ENCODE measurements around the gene PDE4C.

The PDE4C gene

GRCh38 chr19:18202778-18203407 lies 23.3 kb downstream of the PDE4C start:
- Histone ChIP-seq H3K4me1 (ENCODE audit: low read depth, poor library complexity, severe bottlenecking) (peaks cover 8% of the 10 kb centered on the region), H3K4me3 (IDR thresholded peaks at IDR 0.05; ENCODE audit: insufficient read depth, low read depth, low read length) (no peak overlapping the region), H3K9ac (peak overlapping the region; percentile 49; the same call in 1 of the 2 replicates), H3K27me3 (ENCODE audit: insufficient read depth, low read depth) (peaks cover 12% of the 10 kb centered on the region), H3K4me2 (peak overlapping the region; percentile 91), H3K36me3 (ENCODE audit: insufficient read depth) (no peaks in the 10 kb centered on the region), H2AFZ (ENCODE audit: low read depth) (peak overlapping the region; percentile 76), H4K20me1 (ENCODE audit: insufficient read depth) (no peaks in the 10 kb centered on the region), H3K79me2 (ENCODE audit: insufficient read depth, low read depth) (no peaks in the 10 kb centered on the region; the same call in 1 of the 2 replicates), H3K27ac (peak overlapping the region; percentile 26; the same call in 1 of the 2 replicates)
- TF ChIP-seq CTCF (conservative IDR thresholded peaks at IDR 0.05; ENCODE audit: low read depth, low read length): peak; percentile 33; the same call in 1 of the 2 replicates

- H3K27ac ChIP-seq: no peak overlapping the region
- H3K4me1 ChIP-seq (ENCODE audit: low read depth, poor library complexity, severe bottlenecking): peaks cover 8% of the 10 kb centered on the region
- peaks cover 9% of the 10 kb centered on the region for H3K27me3 ChIP-seq (ENCODE audit: insufficient read depth, low read depth)
- no peak overlapping the region for H3K4me3 ChIP-seq (IDR thresholded peaks at IDR 0.05; ENCODE audit: insufficient read depth, low read depth, low read length)
- no peaks in the 10 kb centered on the region; the same call in 1 of the 2 replicates for H3K79me2 ChIP-seq (ENCODE audit: insufficient read depth, low read depth)
- H3K36me3 ChIP-seq (ENCODE audit: insufficient read depth): no peaks in the 10 kb centered on the region
- H4K20me1 ChIP-seq (ENCODE audit: insufficient read depth): no peaks in the 10 kb centered on the region
- TF ChIP-seq CTCF (conservative IDR thresholded peaks at IDR 0.05; ENCODE audit: low read depth, low read length): no peak
- no peak overlapping the region for H2AFZ ChIP-seq (ENCODE audit: low read depth)
- no peak overlapping the region for H3K4me2 ChIP-seq
- H3K9ac ChIP-seq: no peak overlapping the region
These were observed 23.9 kb downstream of the PDE4C start for GRCh38 chr19:18202397-18202777.

GRCh38 chr19:18198374-18198773 lies 27.9 kb downstream of the PDE4C start:
- Histone ChIP-seq H3K36me3 (ENCODE audit: insufficient read depth) (no peaks in the 10 kb centered on the region), H3K4me3 (IDR thresholded peaks at IDR 0.05; ENCODE audit: insufficient read depth, low read depth, low read length) (no peak overlapping the region), H3K27me3 (ENCODE audit: insufficient read depth, low read depth) (peaks cover 3% of the 10 kb centered on the region; the same call in 1 of the 2 replicates), H3K4me2 (no peak overlapping the region), H3K9ac (no peak overlapping the region), H4K20me1 (ENCODE audit: insufficient read depth) (no peaks in the 10 kb centered on the region), H3K79me2 (ENCODE audit: insufficient read depth, low read depth) (no peaks in the 10 kb centered on the region; the same call in 1 of the 2 replicates), H3K4me1 (ENCODE audit: low read depth, poor library complexity, severe bottlenecking) (peaks cover 4% of the 10 kb centered on the region), H3K27ac (no peak overlapping the region), H2AFZ (ENCODE audit: low read depth) (no peak overlapping the region)
- TF ChIP-seq CTCF (conservative IDR thresholded peaks at IDR 0.05; ENCODE audit: low read depth, low read length): no peak

GRCh38 chr19:18197941-18198340 lies 28.3 kb downstream of the PDE4C start:
- Histone ChIP-seq H3K4me2 (no peak overlapping the region), H2AFZ (ENCODE audit: low read depth) (no peak overlapping the region), H3K4me3 (IDR thresholded peaks at IDR 0.05; ENCODE audit: insufficient read depth, low read depth, low read length) (no peak overlapping the region), H3K79me2 (ENCODE audit: insufficient read depth, low read depth) (no peaks in the 10 kb centered on the region; the same call in 1 of the 2 replicates), H3K9ac (no peak overlapping the region), H3K27ac (no peak overlapping the region), H4K20me1 (ENCODE audit: insufficient read depth) (no peaks in the 10 kb centered on the region), H3K27me3 (ENCODE audit: insufficient read depth, low read depth) (peaks cover 3% of the 10 kb centered on the region; the same call in 1 of the 2 replicates), H3K36me3 (ENCODE audit: insufficient read depth) (no peaks in the 10 kb centered on the region), H3K4me1 (ENCODE audit: low read depth, poor library complexity, severe bottlenecking) (peaks cover 4% of the 10 kb centered on the region)
- TF ChIP-seq CTCF (conservative IDR thresholded peaks at IDR 0.05; ENCODE audit: low read depth, low read length): no peak
